Body of pancreas (tissue), 4 donors: ENCODE results near the gene MBTPS1. TPM values are rescaled to one million over a fixed set of nuclear protein-coding genes. Genes with fewer than 3 reads are reported as not detected.
"Not testable (repeated sequence)": the region's sequence is repeated elsewhere in the genome, so short reads cannot be mapped to it uniquely, and the experiment has no call there.

Source experiments
- ATAC-seq: fragments of 150-250 bp; one replicate; pipeline ENCODE4 v1.9.1; 2016
- DNase-seq, 4 donors: peaks; one replicate each; pipeline ENCODE4 v3.0.0-alpha.2; 2019
- H3K27ac ChIP-seq, 4 donors: fragments of 200-600 bp; sonication (generic); 1 replicate in 3 of 4; 2 replicates in 1 of 4; pipeline versions ENCODE4 v1.5.1 to v1.6.1; 2016 to 2019; ENCODE audit warnings: mild to moderate bottlenecking in 1 of 4, mixed read lengths in 1 of 4, moderate library complexity in 1 of 4
- H3K27me3 ChIP-seq, 2 donors: fragments of 200-600 bp; sonication (generic); one replicate each; pipeline ENCODE4 v1.6.0; 2016; ENCODE audit warnings: mild to moderate bottlenecking in 1 of 2
- H3K36me3 ChIP-seq, 2 donors: fragments of 200-600 bp; sonication (generic); replicated peaks in 1 of 2; 2 replicates each; pipeline ENCODE4 v1.5.1; 2016; ENCODE audit warnings: low read depth in 2 of 2; ENCODE audit not compliant: insufficient read depth in 1 of 2
- H3K4me1 ChIP-seq: fragments of 200-600 bp; sonication (generic); one replicate; pipeline ENCODE4 v1.6.0; 2016
- H3K4me3 ChIP-seq, 2 donors: fragments of 200-600 bp; sonication (generic); 1 replicate in 1 of 2; 2 replicates in 1 of 2; pipeline ENCODE4 v1.5.1; 2016 to 2019
- H3K9me3 ChIP-seq, 3 donors: fragments of 200-600 bp; sonication (generic); 1 replicate in 2 of 3; 2 replicates in 1 of 3; pipeline ENCODE4 v1.5.1; 2016
- POLR2A ChIP-seq, 3 donors: fragments of 450-650 bp; IDR thresholded peaks; one replicate each; pipeline ENCODE4 v1.6.1; 2016; ENCODE audit warnings: antibody characterized with exemption in 3 of 3, mild to moderate bottlenecking in 2 of 3
- WGBS, 2 donors: methylation state at CpG; one replicate each; pipeline ENCODE4 v1.1.5; 2017; 5-methylcytosine and 5-hydroxymethylcytosine counted together
- intact Hi-C: fragments of 100-400 bp; cut with DNase I; formaldehyde crosslinking; loops from one replicate; pipeline ENCODE4 v1.15.1; 2023
- total RNA-seq, 2 donors: library from RNA; depleted of rRNA; stranded (reverse); fragments of >200 nt; gene quantifications; one replicate each; pipeline ENCODE4 v1.1.0, GENCODE V29; 2016
- TF ChIP-seq, protein P1 (sequence below), 7 experiments: fragments of 450-650 bp in 4 of 7; fragments of 200-600 bp in 3 of 7; sonication (generic) in 3 of 7; IDR thresholded peaks; one replicate each; pipeline ENCODE4 v1.5.1; 2016 to 2019; ENCODE audit warnings: antibody characterized with exemption in 7 of 7

Gene MBTPS1
- total RNA-seq, 2 donors from 2014 or later = 58.9 to 75.5 TPM

DNA sequence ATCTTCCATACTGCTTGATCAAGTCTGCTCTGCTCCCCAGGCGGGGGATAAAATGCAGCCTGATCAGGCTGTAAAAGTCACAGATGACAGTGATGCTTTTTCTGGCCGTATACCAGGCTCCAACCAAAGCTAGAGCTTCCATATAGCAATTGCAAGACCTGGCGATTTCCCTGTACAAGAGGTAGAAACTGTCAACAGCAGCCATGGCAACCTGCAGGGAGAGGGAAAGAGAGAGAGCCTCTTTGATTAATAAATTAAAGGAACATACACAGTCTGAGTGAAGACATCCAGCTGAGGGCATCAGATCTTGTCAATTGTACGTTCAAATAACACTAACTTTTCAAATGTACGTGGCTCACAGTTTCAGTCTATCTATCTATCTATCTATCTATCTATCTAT lies 14.4 kb upstream of the MBTPS1 start:
- Histone ChIP-seq H3K4me3 (no peak overlapping the region), H3K4me1 (no peaks in the 10 kb centered on the region), H3K27me3 (no peaks in the 10 kb centered on the region), H3K9me3 (no peaks in the 10 kb centered on the region), H3K36me3 (peaks cover 0 to 1% of the 10 kb centered on the region in 2 donors), H3K27ac (no peak overlapping the region)
- intact Hi-C loops = no loop called here
- no peak for TF ChIP-seq POLR2A (IDR thresholded peaks at IDR 0.05)
- TF ChIP-seq, protein P1, sequence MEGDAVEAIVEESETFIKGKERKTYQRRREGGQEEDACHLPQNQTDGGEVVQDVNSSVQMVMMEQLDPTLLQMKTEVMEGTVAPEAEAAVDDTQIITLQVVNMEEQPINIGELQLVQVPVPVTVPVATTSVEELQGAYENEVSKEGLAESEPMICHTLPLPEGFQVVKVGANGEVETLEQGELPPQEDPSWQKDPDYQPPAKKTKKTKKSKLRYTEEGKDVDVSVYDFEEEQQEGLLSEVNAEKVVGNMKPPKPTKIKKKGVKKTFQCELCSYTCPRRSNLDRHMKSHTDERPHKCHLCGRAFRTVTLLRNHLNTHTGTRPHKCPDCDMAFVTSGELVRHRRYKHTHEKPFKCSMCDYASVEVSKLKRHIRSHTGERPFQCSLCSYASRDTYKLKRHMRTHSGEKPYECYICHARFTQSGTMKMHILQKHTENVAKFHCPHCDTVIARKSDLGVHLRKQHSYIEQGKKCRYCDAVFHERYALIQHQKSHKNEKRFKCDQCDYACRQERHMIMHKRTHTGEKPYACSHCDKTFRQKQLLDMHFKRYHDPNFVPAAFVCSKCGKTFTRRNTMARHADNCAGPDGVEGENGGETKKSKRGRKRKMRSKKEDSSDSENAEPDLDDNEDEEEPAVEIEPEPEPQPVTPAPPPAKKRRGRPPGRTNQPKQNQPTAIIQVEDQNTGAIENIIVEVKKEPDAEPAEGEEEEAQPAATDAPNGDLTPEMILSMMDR (IDR thresholded peaks at IDR 0.05) = no peak
- DNase-seq (no peak), ATAC-seq (no peak)
- 77 to 78% methylated on average over 5 of the region's 5 CpGs for WGBS, 2 donors

DNA sequence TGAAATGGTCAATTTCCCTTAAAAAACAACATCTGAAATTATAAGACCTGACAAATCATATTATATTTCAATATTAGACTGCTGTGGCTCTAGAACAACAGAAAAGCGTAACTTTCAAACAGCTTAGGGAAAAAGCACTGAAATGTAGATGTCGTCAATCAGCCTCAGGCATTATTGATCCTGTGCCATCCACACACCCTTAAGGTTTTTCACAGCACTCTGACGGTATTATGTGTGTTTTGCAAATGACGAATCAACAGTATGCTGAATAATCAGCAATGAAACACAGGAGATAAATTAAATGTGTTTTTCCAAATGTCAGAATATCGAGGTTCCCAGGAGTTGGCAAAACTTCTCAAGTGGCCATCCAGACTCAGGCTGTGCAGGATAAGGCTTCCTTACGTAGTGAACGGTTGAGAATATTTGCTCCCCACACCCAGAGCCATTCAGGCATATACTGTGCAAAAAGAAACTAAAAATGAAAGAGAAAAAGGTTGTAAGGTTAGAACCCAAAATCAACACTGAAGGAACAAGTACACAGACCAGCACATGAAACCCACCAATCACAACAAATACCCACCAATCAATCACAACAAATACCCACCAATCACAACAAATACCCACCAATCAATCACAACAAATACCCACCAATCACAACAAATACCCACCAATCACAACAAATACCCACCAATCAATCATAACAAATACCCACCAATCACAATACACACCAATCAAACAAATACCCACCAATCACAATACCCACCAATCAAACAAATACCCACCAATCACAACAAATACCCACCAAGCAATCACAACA lies 7.7 kb upstream of the MBTPS1 start:
- TF ChIP-seq, protein P1 (IDR thresholded peaks at IDR 0.05) = no peak
- TF ChIP-seq POLR2A (IDR thresholded peaks at IDR 0.05) = no peak
- no peak for DNase-seq
- H3K27ac ChIP-seq = no peak overlapping the region
- no peak for ATAC-seq
- 80 to 83% methylated on average over 7 of the region's 7 CpGs for WGBS, 2 donors
- H3K27me3 ChIP-seq = no peaks in the 10 kb centered on the region
- no peaks in the 10 kb centered on the region for H3K36me3 ChIP-seq
- H3K4me1 ChIP-seq = no peaks in the 10 kb centered on the region
- H3K4me3 ChIP-seq = no peak overlapping the region
- intact Hi-C loops = no loop called here
- H3K9me3 ChIP-seq = no peaks in the 10 kb centered on the region

DNA sequence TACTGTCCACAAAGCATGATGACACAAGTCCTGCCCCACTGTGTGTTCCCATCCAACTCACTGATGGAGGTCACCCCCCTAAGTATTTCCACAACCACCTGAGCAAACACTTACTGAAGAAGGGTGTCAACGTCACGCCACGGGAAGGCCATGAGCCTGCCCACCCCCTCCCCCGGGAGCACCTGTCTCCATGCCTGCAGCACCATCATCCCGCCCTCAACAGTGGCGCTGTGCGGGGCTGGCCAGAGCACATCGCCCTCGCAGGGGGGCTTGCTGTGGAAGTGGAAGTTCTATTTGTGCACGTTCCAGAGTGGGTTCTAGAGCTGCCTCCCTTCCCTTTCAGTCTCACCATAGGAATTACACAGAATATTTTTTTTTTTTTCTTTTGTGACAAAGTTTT lies 4.3 kb upstream of the MBTPS1 start:
- TF ChIP-seq POLR2A (IDR thresholded peaks at IDR 0.05) = no peak
- TF ChIP-seq, protein P1 (IDR thresholded peaks at IDR 0.05) = no peak
- DNase-seq (no peak), ATAC-seq (no peak)
- no peak overlapping the region for H3K27ac ChIP-seq
- no peaks in the 10 kb centered on the region for H3K36me3 ChIP-seq
- H3K27me3 ChIP-seq = no peaks in the 10 kb centered on the region
- H3K4me1 ChIP-seq = peaks cover 10% of the 10 kb centered on the region
- intact Hi-C loops = no loop called here
- WGBS, 2 donors = 79 to 87% methylated on average over 9 to 10 of the region's 10 CpGs
- no peak overlapping the region for H3K4me3 ChIP-seq
- no peaks in the 10 kb centered on the region for H3K9me3 ChIP-seq

DNA sequence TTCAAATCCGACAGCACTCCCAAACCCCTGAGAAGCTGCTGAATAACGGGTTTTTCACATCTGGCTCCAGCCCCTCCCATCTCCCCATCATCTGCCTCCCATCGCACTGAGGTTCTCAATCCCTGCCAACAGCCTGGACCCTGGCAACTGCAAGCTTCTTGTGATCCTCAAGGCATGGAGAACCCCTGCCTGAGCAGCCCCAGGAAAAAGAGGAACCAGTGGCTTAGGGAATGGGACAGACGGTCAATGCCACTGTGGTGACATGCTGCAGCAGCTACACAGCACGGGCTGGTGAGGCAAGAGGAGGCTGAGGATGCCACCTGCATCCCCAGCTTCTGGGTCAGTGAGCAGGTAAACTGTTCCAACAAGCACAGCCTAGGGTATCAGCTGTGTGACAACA lies 3.3 kb upstream of the MBTPS1 start:
- DNase-seq (no peak), ATAC-seq (no peak)
- H3K27me3 ChIP-seq = no peaks in the 10 kb centered on the region
- H3K27ac ChIP-seq = no peak overlapping the region
- peaks cover 20% of the 10 kb centered on the region for H3K4me1 ChIP-seq
- intact Hi-C loops = no loop called here
- H3K36me3 ChIP-seq = no peaks in the 10 kb centered on the region
- TF ChIP-seq POLR2A (IDR thresholded peaks at IDR 0.05) = no peak
- TF ChIP-seq, protein P1 (IDR thresholded peaks at IDR 0.05) = no peak
- H3K4me3 ChIP-seq = no peak overlapping the region
- H3K9me3 ChIP-seq = no peaks in the 10 kb centered on the region
- 50 to 71% methylated on average over 4 to 5 of the region's 5 CpGs for WGBS, 2 donors

DNA sequence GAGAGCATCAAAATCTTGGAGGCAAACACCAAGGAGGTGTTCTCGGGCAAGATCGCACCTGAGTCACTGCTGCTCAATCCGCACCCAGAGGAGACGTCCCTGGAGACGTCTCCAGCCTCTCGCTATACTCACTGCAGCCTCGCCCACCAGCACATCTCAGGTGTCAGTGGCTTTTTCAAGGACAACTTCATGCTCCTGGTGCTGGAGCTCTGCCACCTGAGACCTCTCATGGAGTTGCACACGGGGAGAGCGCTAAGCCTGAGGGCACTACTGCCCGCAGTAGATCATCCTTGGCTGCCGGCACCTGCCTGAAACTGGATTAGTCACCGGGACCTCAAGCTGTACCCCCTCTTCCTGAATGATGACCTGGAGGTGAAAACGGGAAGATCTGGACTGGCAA lies 2.6 kb upstream of the MBTPS1 start:
- H3K27ac ChIP-seq = no peak overlapping the region
- H3K9me3 ChIP-seq = no peaks in the 10 kb centered on the region
- H3K27me3 ChIP-seq = no peaks in the 10 kb centered on the region
- intact Hi-C loops = no loop called here
- H3K4me1 ChIP-seq = peaks cover 24% of the 10 kb centered on the region
- ATAC-seq = no peak
- DNase-seq = no peak
- H3K36me3 ChIP-seq = no peaks in the 10 kb centered on the region
- 76 to 80% methylated on average over 9 to 13 of the region's 13 CpGs for WGBS, 2 donors
- TF ChIP-seq, protein P1 (IDR thresholded peaks at IDR 0.05) = no peak
- no peak for TF ChIP-seq POLR2A (IDR thresholded peaks at IDR 0.05)
- H3K4me3 ChIP-seq = no peak overlapping the region

DNA sequence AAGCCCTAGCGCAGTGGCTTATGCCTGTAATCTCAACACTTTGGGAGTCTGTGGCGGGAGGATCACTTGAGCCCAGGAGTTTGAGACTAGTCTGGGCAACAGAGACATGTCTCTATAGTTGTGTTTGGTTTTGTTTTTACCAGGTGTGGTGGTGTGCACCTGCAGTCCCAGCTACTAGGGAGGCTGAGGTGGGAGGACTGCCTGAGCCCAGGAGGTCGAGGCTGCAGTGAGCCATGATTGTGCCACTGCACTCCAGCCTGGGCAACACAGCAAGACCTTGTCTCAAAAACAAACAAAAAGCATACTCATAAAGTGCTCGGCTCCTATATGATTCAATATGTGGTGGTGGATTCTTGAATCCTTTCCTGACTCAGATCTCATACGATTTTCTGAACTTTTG lies 1.6 kb upstream of the MBTPS1 start:
- H3K27me3 ChIP-seq, H3K4me3 ChIP-seq, ATAC-seq, DNase-seq, H3K36me3 ChIP-seq, intact Hi-C loops, H3K27ac ChIP-seq, H3K9me3 ChIP-seq: not testable (repeated sequence)
- 84 to 88% methylated on average over 5 of the region's 5 CpGs for WGBS, 2 donors
- H3K4me1 ChIP-seq = peaks cover 24% of the 10 kb centered on the region
